GM12878 (cell line): Measurements from ENCODE around the gene AMH. TPM values are rescaled to one million over a fixed set of nuclear protein-coding genes. Genes with fewer than 3 reads are reported as not detected.
A peak's percentile ranks its signal among the peaks of the same experiment; 100 is the strongest.

Source experiments
- ATAC-seq: fragments of 200-7000 bp; cut with Tn5 transposase; 3 replicates; pipeline ENCODE4 v1.9.1; 2020; ENCODE audit warnings: mild to moderate bottlenecking, moderate library complexity
- BruUV-seq: library from RNA; stranded (reverse); fragments of 400-500 nt; replicated peaks from 2 replicates; lab custom pipeline; 2021; lab: Mats Ljungman, UMichigan
- CTCF ChIA-PET: fragments of 300-600 bp; sonication (Branson Sonifier 250); formaldehyde crosslinking; extraction: SDS; loops from one replicate; lab custom pipeline; 2021; ENCODE audit warnings: inconsistent platforms; lab: Yijun Ruan, JAX
- POLR2A ChIA-PET: fragments of 350-600 bp; formaldehyde crosslinking; extraction: SDS; loops from one replicate; lab custom pipeline; 2021; ENCODE audit warnings: inconsistent platforms; lab: Charles Lee
- RAD21 ChIA-PET: fragments of 300-600 bp; sonication (Branson Sonifier 250); formaldehyde crosslinking; loops from one replicate; lab custom pipeline; 2023; ENCODE audit warnings: antibody characterized with exemption; ENCODE audit not compliant: unreplicated experiment; lab: Charles Lee
- SMC1A ChIA-PET: fragments of 300-600 bp; sonication (Branson Sonifier 250); formaldehyde crosslinking; loops from one replicate; lab custom pipeline; 2023; ENCODE audit not compliant: unreplicated experiment, uncharacterized antibody; lab: Charles Lee
- DNase-seq: peaks from one replicate; pipeline ENCODE4 v3.0.0-alpha.2; 2011; ENCODE audit warnings: low read depth, low spot score
- FAIRE-seq: peaks from 3 replicates; lab custom pipeline; 2011; peaks lifted over from hg19 to GRCh38; lab: Jason Lieb, UNC
- H2AFZ ChIP-seq: 2 replicates; pipeline ENCODE4 v1.6.0; 2011; ENCODE audit warnings: low read depth, low read length, control low read depth; ENCODE audit not compliant: control insufficient read depth
- H3K27ac ChIP-seq: 2 replicates; pipeline ENCODE4 v1.5.1; 2011; ENCODE audit warnings: control low read depth; ENCODE audit not compliant: control insufficient read depth, insufficient read depth
- H3K27me3 ChIP-seq, 2 experiments: replicated peaks in 1 of 2; 2 replicates each; pipeline versions ENCODE4 v1.6.0 to v1.6.1; 2011; ENCODE audit warnings: low read length in 1 of 2; ENCODE audit not compliant: control insufficient read depth in 2 of 2, insufficient read depth in 2 of 2
- H3K36me3 ChIP-seq, 2 experiments: 2 replicates each; pipeline ENCODE4 v1.5.1; 2011; ENCODE audit warnings: low read length in 1 of 2; ENCODE audit not compliant: control insufficient read depth in 2 of 2, insufficient read depth in 2 of 2
- H3K4me1 ChIP-seq: 2 replicates; pipeline ENCODE4 v1.6.1; 2011; ENCODE audit warnings: mild to moderate bottlenecking, low read length, moderate library complexity, mixed read lengths; ENCODE audit not compliant: control insufficient read depth, insufficient read depth
- H3K4me2 ChIP-seq: 2 replicates; pipeline ENCODE4 v1.6.0; 2011; ENCODE audit warnings: control low read depth; ENCODE audit not compliant: control insufficient read depth, insufficient read depth
- H3K4me3 ChIP-seq: fragments of 200-600 bp; sonication (generic); 2 replicates; pipeline ENCODE4 v1.5.1; 2016
- H3K79me2 ChIP-seq: 2 replicates; pipeline ENCODE4 v1.6.0; 2011; ENCODE audit warnings: low read length; ENCODE audit not compliant: control insufficient read depth, insufficient read depth
- H3K9ac ChIP-seq: 2 replicates; pipeline ENCODE4 v1.8.0; 2011; ENCODE audit warnings: low read length, control low read depth, mixed read lengths; ENCODE audit not compliant: control insufficient read depth, insufficient read depth
- H3K9me3 ChIP-seq: replicated peaks from 3 replicates; pipeline ENCODE4 v1.5.1; 2011; ENCODE audit warnings: mild to moderate bottlenecking, low read length; ENCODE audit not compliant: control insufficient read depth, insufficient read depth
- H4K20me1 ChIP-seq: 2 replicates; pipeline ENCODE4 v1.6.0; 2011; ENCODE audit not compliant: control insufficient read depth, insufficient read depth
- BRCA1 ChIP-seq: IDR thresholded peaks from 2 replicates; pipeline ENCODE4 v1.6.1; 2011; ENCODE audit warnings: low read depth, low read length, improper control_type of control experiment
- CHD1 ChIP-seq: IDR thresholded peaks from 2 replicates; pipeline ENCODE4 v1.6.1; 2012; ENCODE audit warnings: low read depth, low read length, improper control_type of control experiment
- CREM ChIP-seq: IDR thresholded peaks from 2 replicates; pipeline ENCODE4 v1.6.1; 2014; ENCODE audit warnings: antibody characterized with exemption, low read depth
- EED ChIP-seq: sonication (generic); IDR thresholded peaks from 2 replicates; pipeline ENCODE4 v1.6.1; 2016; ENCODE audit warnings: antibody characterized with exemption, low read depth
- EP300 ChIP-seq, 2 experiments: fragments of 150-350 bp in 1 of 2; IDR thresholded peaks; 2 replicates each; pipeline ENCODE4 v1.6.1; 2011 to 2012; ENCODE audit warnings: low read depth in 2 of 2, low read length in 2 of 2, borderline replicate concordance in 1 of 2, improper control_type of control experiment in 1 of 2, inconsistent platforms in 1 of 2; ENCODE audit not compliant: control insufficient read depth in 1 of 2
- KAT2A ChIP-seq: conservative IDR thresholded peaks from 2 replicates; pipeline ENCODE4 v1.6.1; 2011; ENCODE audit warnings: low read depth, low read length; ENCODE audit not compliant: control insufficient read depth
- LARP7 ChIP-seq: fragments of 450-650 bp; IDR thresholded peaks from 2 replicates; pipeline ENCODE4 v1.6.1; 2017; ENCODE audit warnings: mild to moderate bottlenecking
- MTA2 ChIP-seq: fragments of 450-650 bp; IDR thresholded peaks from 2 replicates; pipeline ENCODE4 v1.6.1; 2016; ENCODE audit warnings: low read depth, mild to moderate bottlenecking, moderate library complexity
- POU2F2 ChIP-seq: IDR thresholded peaks from 3 replicates; pipeline ENCODE4 v1.6.1; 2011; ENCODE audit warnings: low read depth, mild to moderate bottlenecking, low read length, borderline replicate concordance
- RAD21 ChIP-seq: IDR thresholded peaks from 2 replicates; pipeline ENCODE4 v1.6.1; 2011; ENCODE audit warnings: mild to moderate bottlenecking, low read depth, low read length, moderate library complexity; ENCODE audit not compliant: insufficient read depth
- SPI1 ChIP-seq: IDR thresholded peaks from 2 replicates; pipeline ENCODE4 v1.6.1; 2011; ENCODE audit warnings: low read depth, mild to moderate bottlenecking, low read length, moderate library complexity, borderline replicate concordance; ENCODE audit not compliant: insufficient read depth
- YY1 ChIP-seq: IDR thresholded peaks from 2 replicates; pipeline ENCODE4 v1.6.1; 2011; ENCODE audit warnings: low read depth, mild to moderate bottlenecking, low read length
- WGBS: methylation state at CpG from one replicate; pipeline ENCODE4 v1.1.6; 2016; ENCODE audit warnings: low lambda C conversion rate; ENCODE audit not compliant: insufficient replicate concordance, insufficient coverage; ENCODE audit errors: missing lambda C conversion rate; 5-methylcytosine and 5-hydroxymethylcytosine counted together
- in situ Hi-C: fragments of 300-500 bp; cut with MboI; formaldehyde crosslinking; loops from 9 replicates; pipeline ENCODE4 v1.14.3; 2018; ENCODE audit warnings: mixed read lengths
- intact Hi-C: fragments of 100-400 bp; cut with micrococcal nuclease; formaldehyde crosslinking; loops from one replicate; pipeline ENCODE4 v1.14.2; 2022; ENCODE audit not compliant: unreplicated experiment
- polyA plus RNA-seq, 11 experiments: library from polyadenylated mRNA; depleted of rRNA in 4 of 11; unstranded in 6 of 11; stranded (reverse) in 5 of 11; fragments of >200 nt; fragmentation: Nextera tagmentation in 4 of 11; fragmentation: Illumina TruSeq in 1 of 11; extraction: Ambion mirVana in 4 of 11; extraction: Trizol in 1 of 11; gene quantifications; 1 replicate in 1 of 11; 2 replicates in 10 of 11; pipeline versions ENCODE4 v1.2.1 to v1.2.3, GENCODE V29; 2011 to 2016; ENCODE audit warnings: inconsistent platforms in 2 of 11, missing spikeins in 2 of 11, low read depth in 1 of 11
- total RNA-seq, 4 experiments: library from RNA; depleted of rRNA in 3 of 4; stranded (reverse); fragments of >200 nt in 3 of 4; fragmentation: Illumina TruSeq in 1 of 4; extraction: Trizol in 1 of 4; gene quantifications; 2 replicates each; pipeline versions ENCODE4 v1.2.1 to v1.2.3, GENCODE V29; 2013 to 2021
- TF ChIP-seq, protein P1 (sequence below): IDR thresholded peaks from 2 replicates; pipeline ENCODE4 v1.6.1; 2012; ENCODE audit warnings: low read depth, low read length, improper control_type of control experiment
- TF ChIP-seq, protein P2 (sequence below): fragments of 450-650 bp; IDR thresholded peaks from 2 replicates; pipeline ENCODE4 v1.6.1; 2016; ENCODE audit warnings: mild to moderate bottlenecking, moderate library complexity, borderline replicate concordance
- TF ChIP-seq, protein P3 (sequence below), 3 experiments: IDR thresholded peaks in 2 of 3; conservative IDR thresholded peaks in 1 of 3; 2 replicates each; pipeline ENCODE4 v1.5.1; 2011; ENCODE audit warnings: low read depth in 3 of 3, low read length in 3 of 3, mild to moderate bottlenecking in 3 of 3, control low read depth in 2 of 3, moderate library complexity in 2 of 3, inconsistent platforms in 1 of 3, mixed read lengths in 1 of 3; ENCODE audit not compliant: control insufficient read depth in 2 of 3, insufficient read depth in 1 of 3; ENCODE audit errors: extremely low read depth in 1 of 3

Gene AMH
- total and polyA plus RNA-seq, 10 of the 15 experiments (the other 5 are each of a cell fraction or from before 2014, with no cell fraction given) = 0.17 to 3.5 (median 0.81) TPM; not detected in 4

DNA sequence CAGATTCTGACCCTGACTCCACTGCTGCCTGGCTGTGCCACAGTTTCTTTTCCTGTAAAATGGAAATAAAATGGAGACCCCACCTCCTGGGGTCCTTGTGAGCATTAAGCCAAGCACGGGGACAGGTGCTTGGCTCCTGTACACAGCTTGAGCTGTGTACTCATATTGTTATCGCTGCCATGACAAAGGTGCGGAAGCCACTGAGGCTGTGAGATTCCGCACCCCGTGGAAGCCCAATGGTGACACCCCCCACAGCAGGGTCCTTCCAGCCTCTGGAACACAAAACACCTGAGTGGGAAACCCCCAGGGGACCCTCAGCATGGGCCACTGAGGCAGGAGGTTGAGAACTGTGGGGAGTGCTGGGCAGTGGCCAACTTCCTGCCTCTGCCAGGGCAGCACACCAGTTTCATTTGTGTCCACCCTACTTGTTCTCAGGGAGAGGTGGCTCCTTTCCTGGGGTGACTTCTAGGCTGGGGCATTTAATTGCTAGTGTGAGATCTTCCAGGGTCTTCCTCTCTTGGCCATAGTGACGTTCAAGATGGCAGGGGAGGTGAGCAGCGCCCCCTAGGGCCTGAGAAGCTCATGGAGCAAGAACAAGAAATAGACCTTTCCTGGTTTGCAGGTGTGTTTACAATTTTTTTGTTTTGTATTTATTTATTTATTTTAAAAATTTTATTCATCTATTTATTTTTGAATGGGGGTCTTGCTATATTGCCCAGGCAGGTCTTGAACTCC, 12.5 kb downstream of the AMH start:
- ChIA-PET CTCF (interaction anchor here (0.6 to 6.7 kb wide), 20 partner anchors 9 to 298 kb away, joined by 3 to 130 read pairs (median 4); partner anchors contain the start of genes LSM7, PLEKHJ1 and TIMM13), RAD21 (interaction anchor here (0.8 to 5.4 kb wide), 6 partner anchors 19 to 107 kb away, joined by 3 to 72 read pairs (median 4); partner anchors contain the start of gene SF3A2), SMC1A (interaction anchor here (0.7 to 5.4 kb wide), 10 partner anchors 11 to 351 kb away, joined by 3 to 46 read pairs (median 4); partner anchors contain the start of gene PLEKHJ1), POLR2A (interaction anchor here (0.7 to 4.7 kb wide), 5 partner anchors 9 to 54 kb away, joined by 3 to 54 read pairs (median 3); partner anchors contain the start of gene PLEKHJ1)
- in situ Hi-C loops = no loop called here
- Histone ChIP-seq H4K20me1 (no peaks in the 10 kb centered on the region), H3K4me2 (no peak overlapping the region), H3K79me2 (no peaks in the 10 kb centered on the region), H3K27me3 (no peaks in the 10 kb centered on the region), H3K9me3 (no peaks in the 10 kb centered on the region), H2AFZ (no peak overlapping the region), H3K4me3 (no peak overlapping the region), H3K27ac (no peak overlapping the region), H3K9ac (no peak overlapping the region), H3K36me3 (no peaks in the 10 kb centered on the region), H3K4me1 (peaks cover 25% of the 10 kb centered on the region)
- FAIRE-seq (no peak), ATAC-seq (peak; percentile 17; the same call in 1 of the 3 replicates), DNase-seq (no peak)
- BruUV-seq = no TSS peak
- intact Hi-C loops = loop anchor here (10.0 kb wide), 1 partner anchor 167 kb away; the partner anchor contains the start of genes IZUMO4 and MOB3A
- 57% methylated on average over 7 of the region's 7 CpGs for WGBS
- TF ChIP-seq, protein P1, sequence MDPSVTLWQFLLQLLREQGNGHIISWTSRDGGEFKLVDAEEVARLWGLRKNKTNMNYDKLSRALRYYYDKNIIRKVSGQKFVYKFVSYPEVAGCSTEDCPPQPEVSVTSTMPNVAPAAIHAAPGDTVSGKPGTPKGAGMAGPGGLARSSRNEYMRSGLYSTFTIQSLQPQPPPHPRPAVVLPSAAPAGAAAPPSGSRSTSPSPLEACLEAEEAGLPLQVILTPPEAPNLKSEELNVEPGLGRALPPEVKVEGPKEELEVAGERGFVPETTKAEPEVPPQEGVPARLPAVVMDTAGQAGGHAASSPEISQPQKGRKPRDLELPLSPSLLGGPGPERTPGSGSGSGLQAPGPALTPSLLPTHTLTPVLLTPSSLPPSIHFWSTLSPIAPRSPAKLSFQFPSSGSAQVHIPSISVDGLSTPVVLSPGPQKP = no peak
- TF ChIP-seq LARP7 (no peak), SPI1 (peak; percentile 7; the same call in 1 of the 2 replicates), BRCA1 (no peak), CREM (peak; percentile 21; the same call in 1 of the 2 replicates), YY1 (peak; percentile 88), EED (no peak), POU2F2 (no peak), CHD1 (no peak), MTA2 (no peak), KAT2A (no peak), RAD21 (peak; percentile 50), EP300 (IDR thresholded peaks at IDR 0.05; ENCODE audit: borderline replicate concordance in 1 of 2, control insufficient read depth in 1 of 2, low read depth in 2 of 2, low read length in 2 of 2) (no peak)
- TF ChIP-seq, protein P2, sequence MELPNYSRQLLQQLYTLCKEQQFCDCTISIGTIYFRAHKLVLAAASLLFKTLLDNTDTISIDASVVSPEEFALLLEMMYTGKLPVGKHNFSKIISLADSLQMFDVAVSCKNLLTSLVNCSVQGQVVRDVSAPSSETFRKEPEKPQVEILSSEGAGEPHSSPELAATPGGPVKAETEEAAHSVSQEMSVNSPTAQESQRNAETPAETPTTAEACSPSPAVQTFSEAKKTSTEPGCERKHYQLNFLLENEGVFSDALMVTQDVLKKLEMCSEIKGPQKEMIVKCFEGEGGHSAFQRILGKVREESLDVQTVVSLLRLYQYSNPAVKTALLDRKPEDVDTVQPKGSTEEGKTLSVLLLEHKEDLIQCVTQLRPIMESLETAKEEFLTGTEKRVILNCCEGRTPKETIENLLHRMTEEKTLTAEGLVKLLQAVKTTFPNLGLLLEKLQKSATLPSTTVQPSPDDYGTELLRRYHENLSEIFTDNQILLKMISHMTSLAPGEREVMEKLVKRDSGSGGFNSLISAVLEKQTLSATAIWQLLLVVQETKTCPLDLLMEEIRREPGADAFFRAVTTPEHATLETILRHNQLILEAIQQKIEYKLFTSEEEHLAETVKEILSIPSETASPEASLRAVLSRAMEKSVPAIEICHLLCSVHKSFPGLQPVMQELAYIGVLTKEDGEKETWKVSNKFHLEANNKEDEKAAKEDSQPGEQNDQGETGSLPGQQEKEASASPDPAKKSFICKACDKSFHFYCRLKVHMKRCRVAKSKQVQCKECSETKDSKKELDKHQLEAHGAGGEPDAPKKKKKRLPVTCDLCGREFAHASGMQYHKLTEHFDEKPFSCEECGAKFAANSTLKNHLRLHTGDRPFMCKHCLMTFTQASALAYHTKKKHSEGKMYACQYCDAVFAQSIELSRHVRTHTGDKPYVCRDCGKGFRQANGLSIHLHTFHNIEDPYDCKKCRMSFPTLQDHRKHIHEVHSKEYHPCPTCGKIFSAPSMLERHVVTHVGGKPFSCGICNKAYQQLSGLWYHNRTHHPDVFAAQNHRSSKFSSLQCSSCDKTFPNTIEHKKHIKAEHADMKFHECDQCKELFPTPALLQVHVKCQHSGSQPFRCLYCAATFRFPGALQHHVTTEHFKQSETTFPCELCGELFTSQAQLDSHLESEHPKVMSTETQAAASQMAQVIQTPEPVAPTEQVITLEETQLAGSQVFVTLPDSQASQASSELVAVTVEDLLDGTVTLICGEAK = no peak
- TF ChIP-seq, protein P3, sequence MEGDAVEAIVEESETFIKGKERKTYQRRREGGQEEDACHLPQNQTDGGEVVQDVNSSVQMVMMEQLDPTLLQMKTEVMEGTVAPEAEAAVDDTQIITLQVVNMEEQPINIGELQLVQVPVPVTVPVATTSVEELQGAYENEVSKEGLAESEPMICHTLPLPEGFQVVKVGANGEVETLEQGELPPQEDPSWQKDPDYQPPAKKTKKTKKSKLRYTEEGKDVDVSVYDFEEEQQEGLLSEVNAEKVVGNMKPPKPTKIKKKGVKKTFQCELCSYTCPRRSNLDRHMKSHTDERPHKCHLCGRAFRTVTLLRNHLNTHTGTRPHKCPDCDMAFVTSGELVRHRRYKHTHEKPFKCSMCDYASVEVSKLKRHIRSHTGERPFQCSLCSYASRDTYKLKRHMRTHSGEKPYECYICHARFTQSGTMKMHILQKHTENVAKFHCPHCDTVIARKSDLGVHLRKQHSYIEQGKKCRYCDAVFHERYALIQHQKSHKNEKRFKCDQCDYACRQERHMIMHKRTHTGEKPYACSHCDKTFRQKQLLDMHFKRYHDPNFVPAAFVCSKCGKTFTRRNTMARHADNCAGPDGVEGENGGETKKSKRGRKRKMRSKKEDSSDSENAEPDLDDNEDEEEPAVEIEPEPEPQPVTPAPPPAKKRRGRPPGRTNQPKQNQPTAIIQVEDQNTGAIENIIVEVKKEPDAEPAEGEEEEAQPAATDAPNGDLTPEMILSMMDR (IDR thresholded peaks at IDR 0.05 in 2 of 3, conservative IDR thresholded peaks at IDR 0.05 in 1 of 3; ENCODE audit: control insufficient read depth in 2 of 3, extremely low read depth in 1 of 3, insufficient read depth in 1 of 3, low read depth in 3 of 3, low read length in 3 of 3) = peak; percentile 56 to 77 (median 76)
